Measurements from ENCODE around the gene CPLX3.
A peak's percentile ranks its signal among the peaks of the same experiment; 100 is the strongest.

The CPLX3 gene

DNA sequence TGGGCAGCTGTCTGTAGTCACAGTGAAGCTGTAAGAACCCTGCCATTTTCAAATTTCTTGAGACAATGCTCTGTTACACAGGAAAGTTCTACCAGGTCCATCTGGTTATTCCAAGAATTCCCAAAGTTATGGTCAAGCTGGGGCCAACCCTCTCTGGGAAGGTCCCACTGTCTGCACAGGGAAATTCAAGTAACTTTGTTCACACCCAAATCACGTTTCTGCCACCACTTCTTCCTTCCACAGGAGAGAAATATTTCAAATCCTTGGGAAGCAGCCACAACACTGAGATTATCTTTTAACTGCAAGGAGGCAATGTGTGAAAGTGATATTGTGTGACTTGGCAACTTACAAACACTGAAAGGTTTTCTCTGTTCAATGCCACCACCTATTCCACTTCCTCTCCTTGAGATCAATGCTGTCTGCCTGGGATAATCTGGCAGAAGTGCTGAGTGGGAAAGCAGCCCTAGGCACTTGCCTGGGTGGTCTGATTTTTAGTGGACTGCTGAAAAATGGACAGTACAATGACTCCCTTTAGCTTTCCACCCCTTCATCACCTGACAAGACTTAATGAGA, 41.1 kb downstream of the CPLX3 start:
- Histone ChIP-seq H3K9ac (ENCODE audit: low read depth, low read length) (no peak overlapping the region), H3K27me3 (ENCODE audit: control insufficient read depth, insufficient read depth, low read length) (no peaks in the 10 kb centered on the region), H3K9me3 (ENCODE audit: control insufficient read depth, insufficient read depth, low read length) (no peaks in the 10 kb centered on the region), H3K36me3 (ENCODE audit: control insufficient read depth, insufficient read depth, low read length) (peaks cover 15% of the 10 kb centered on the region), H3K4me1 (ENCODE audit: control insufficient read depth, insufficient read depth, low read length) (no peaks in the 10 kb centered on the region), H3K27ac (ENCODE audit: low read depth, low read length) (no peak overlapping the region), H3K4me3 (ENCODE audit: low read depth, low read length) (no peak overlapping the region)

DNA sequence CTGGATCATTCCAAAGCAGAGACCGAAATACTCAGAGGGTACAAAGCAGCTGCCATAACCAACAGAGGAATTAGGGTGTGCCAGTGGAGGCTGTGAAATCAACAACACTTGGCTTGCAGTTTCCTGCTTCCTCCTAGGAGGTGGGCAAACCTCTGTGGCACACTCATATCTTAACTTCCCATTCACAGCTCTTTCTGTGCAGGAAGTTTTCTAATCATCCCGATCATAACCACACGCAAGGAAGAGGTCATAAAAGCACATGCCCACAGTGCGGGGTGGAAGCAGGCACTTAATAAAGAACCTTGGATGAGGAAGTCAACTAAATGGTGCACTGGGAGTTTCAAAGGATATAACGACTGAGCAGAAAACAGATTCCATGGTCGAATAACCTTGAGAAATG, 41.6 kb downstream of the CPLX3 start:
- H3K27ac ChIP-seq (ENCODE audit: low read depth, low read length) = no peak overlapping the region
- H3K36me3 ChIP-seq (ENCODE audit: control insufficient read depth, insufficient read depth, low read length) = peaks cover 15% of the 10 kb centered on the region
- H3K9ac ChIP-seq (ENCODE audit: low read depth, low read length) = no peak overlapping the region
- H3K4me3 ChIP-seq (ENCODE audit: low read depth, low read length) = no peak overlapping the region
- no peaks in the 10 kb centered on the region for H3K27me3 ChIP-seq (ENCODE audit: control insufficient read depth, insufficient read depth, low read length)
- no peaks in the 10 kb centered on the region for H3K9me3 ChIP-seq (ENCODE audit: control insufficient read depth, insufficient read depth, low read length)
- no peaks in the 10 kb centered on the region for H3K4me1 ChIP-seq (ENCODE audit: control insufficient read depth, insufficient read depth, low read length)

- Histone ChIP-seq H3K36me3 (ENCODE audit: control insufficient read depth, insufficient read depth, low read length) (peaks cover 15% of the 10 kb centered on the region), H3K9ac (ENCODE audit: low read depth, low read length) (no peak overlapping the region), H3K27me3 (ENCODE audit: control insufficient read depth, insufficient read depth, low read length) (no peaks in the 10 kb centered on the region), H3K4me1 (ENCODE audit: control insufficient read depth, insufficient read depth, low read length) (no peaks in the 10 kb centered on the region), H3K27ac (ENCODE audit: low read depth, low read length) (no peak overlapping the region), H3K4me3 (ENCODE audit: low read depth, low read length) (no peak overlapping the region), H3K9me3 (ENCODE audit: control insufficient read depth, insufficient read depth, low read length) (no peaks in the 10 kb centered on the region)
Measured at GRCh38 chr15:74869372-74869725, 42.9 kb downstream of the CPLX3 start.

- Histone ChIP-seq H3K9me3 (ENCODE audit: control insufficient read depth, insufficient read depth, low read length) (no peaks in the 10 kb centered on the region), H3K4me1 (ENCODE audit: control insufficient read depth, insufficient read depth, low read length) (no peaks in the 10 kb centered on the region), H3K36me3 (ENCODE audit: control insufficient read depth, insufficient read depth, low read length) (peaks cover 15% of the 10 kb centered on the region), H3K4me3 (ENCODE audit: low read depth, low read length) (no peak overlapping the region), H3K9ac (ENCODE audit: low read depth, low read length) (no peak overlapping the region), H3K27ac (ENCODE audit: low read depth, low read length) (no peak overlapping the region), H3K27me3 (ENCODE audit: control insufficient read depth, insufficient read depth, low read length) (no peaks in the 10 kb centered on the region)
Measured at GRCh38 chr15:74869726-74870407, 43.4 kb downstream of the CPLX3 start.

DNA sequence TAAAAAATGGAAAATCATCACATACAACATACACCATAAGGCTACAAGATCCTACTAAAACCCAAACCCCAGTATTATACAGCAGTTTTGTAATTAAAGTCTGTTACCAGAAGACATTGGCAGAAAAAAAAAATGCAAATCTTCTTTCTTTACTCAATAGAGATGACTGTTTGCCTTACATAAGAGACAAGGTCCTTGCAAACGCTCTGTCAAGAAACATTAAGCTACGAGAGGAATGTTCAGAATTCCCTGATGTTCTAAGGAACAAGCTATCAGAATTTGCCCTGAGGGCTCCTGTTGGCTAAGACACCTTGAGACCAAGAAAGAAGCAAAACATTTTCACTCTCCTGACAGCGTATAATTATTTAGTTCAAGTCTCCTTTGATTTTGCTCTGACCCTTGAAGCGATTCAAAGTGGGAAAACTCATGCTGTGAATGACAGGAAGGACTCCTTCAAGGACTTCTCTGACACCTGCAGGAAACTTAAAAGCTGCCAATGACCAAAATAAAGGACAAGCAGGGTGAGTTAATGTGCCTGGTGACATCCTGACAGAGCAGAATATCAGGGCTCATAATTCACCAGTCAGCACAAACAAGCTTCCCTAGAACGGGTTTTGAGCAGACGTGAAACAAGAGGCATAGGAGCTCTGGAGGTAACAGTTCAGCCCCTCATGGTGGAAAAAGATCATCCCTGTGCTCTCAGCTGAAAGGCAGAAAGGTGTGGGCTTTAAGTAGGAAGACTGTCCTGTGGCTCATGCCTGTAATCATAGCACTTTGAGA, 44.2 kb downstream of the CPLX3 start:
- H3K27ac ChIP-seq (ENCODE audit: low read depth, low read length) = peak overlapping the region; percentile 23
- H3K4me1 ChIP-seq (ENCODE audit: control insufficient read depth, insufficient read depth, low read length) = no peaks in the 10 kb centered on the region
- H3K9ac ChIP-seq (ENCODE audit: low read depth, low read length) = no peak overlapping the region

GRCh38 chr15:74872702-74873035, 46.2 kb downstream of the CPLX3 start:
- Histone ChIP-seq H3K4me1 (ENCODE audit: control insufficient read depth, insufficient read depth, low read length) (no peaks in the 10 kb centered on the region), H3K9ac (ENCODE audit: low read depth, low read length) (peak overlapping the region; percentile 95; the same call in 1 of the 2 replicates), H3K27me3 (ENCODE audit: control insufficient read depth, insufficient read depth, low read length) (no peaks in the 10 kb centered on the region), H3K27ac (ENCODE audit: low read depth, low read length) (peak overlapping the region; percentile 94), H3K9me3 (ENCODE audit: control insufficient read depth, insufficient read depth, low read length) (no peaks in the 10 kb centered on the region), H3K36me3 (ENCODE audit: control insufficient read depth, insufficient read depth, low read length) (peaks cover 7% of the 10 kb centered on the region; the same call in 1 of the 2 replicates), H3K4me3 (ENCODE audit: low read depth, low read length) (peak overlapping the region; percentile 95)

More for the DNA sequence above, 44.2 kb downstream of the CPLX3 start:
- Histone ChIP-seq H3K36me3 (ENCODE audit: control insufficient read depth, insufficient read depth, low read length) (peaks cover 15% of the 10 kb centered on the region), H3K27me3 (ENCODE audit: control insufficient read depth, insufficient read depth, low read length) (no peaks in the 10 kb centered on the region), H3K4me3 (ENCODE audit: low read depth, low read length) (no peak overlapping the region), H3K9me3 (ENCODE audit: control insufficient read depth, insufficient read depth, low read length) (no peaks in the 10 kb centered on the region)

DNA sequence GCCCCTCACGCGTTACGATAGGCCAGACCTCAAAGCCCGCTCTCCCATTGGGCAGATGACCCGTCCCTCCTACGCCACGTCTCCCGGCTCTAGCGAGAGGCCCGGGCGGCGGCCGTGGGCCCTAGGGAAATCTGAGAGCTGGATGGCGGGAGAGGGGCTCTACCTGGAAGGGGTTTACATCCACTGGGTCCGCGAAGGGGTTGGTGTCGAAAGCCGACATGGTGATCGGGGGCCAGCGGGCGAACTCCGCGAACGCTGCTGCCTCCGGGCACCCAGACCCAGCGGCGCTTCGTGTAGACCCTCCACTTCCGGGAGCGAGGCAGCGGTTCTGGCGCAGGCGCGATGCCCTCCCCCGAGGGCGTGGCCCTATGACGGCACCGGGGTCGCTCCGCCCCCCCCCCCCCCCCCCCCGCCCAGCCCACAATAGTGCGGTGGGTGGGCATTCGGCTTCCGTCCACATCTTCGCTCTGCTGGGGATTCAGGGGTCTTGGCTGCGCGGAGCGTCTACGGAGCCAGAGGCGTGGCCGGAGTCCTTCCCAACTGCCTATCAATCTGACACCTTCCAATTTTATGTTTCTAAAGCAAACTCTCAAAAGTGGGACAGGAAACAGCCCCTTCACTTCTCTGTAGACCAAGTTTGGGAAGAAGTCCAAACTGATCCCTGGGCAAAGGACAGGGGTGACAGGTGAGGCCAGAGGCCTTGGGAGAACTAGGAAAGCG, 46.8 kb downstream of the CPLX3 start, which contains the start of gene SCAMP2:
Gene SCAMP2, minus strand, starts transcription at position 330 of the 720 bp plus-strand sequence. Its CDS starts 110 bp downstream, at position 220.
- Histone ChIP-seq H3K36me3 (ENCODE audit: control insufficient read depth, insufficient read depth, low read length) (peaks cover 2% of the 10 kb centered on the region; the same call in 1 of the 2 replicates), H3K4me3 (ENCODE audit: low read depth, low read length) (peak within 1 kb of the TSS; percentile 95), H3K9me3 (ENCODE audit: control insufficient read depth, insufficient read depth, low read length) (no peaks in the 10 kb centered on the region), H3K27ac (ENCODE audit: low read depth, low read length) (peak within 1 kb of the TSS; percentile 94), H3K27me3 (ENCODE audit: control insufficient read depth, insufficient read depth, low read length) (no peaks in the 10 kb centered on the region), H3K4me1 (ENCODE audit: control insufficient read depth, insufficient read depth, low read length) (no peaks in the 10 kb centered on the region), H3K9ac (ENCODE audit: low read depth, low read length) (peak within 1 kb of the TSS; percentile 95)

- Histone ChIP-seq H3K27me3 (ENCODE audit: control insufficient read depth, insufficient read depth, low read length) (no peaks in the 10 kb centered on the region), H3K4me3 (ENCODE audit: low read depth, low read length) (peak overlapping the region; percentile 95), H3K9me3 (ENCODE audit: control insufficient read depth, insufficient read depth, low read length) (no peaks in the 10 kb centered on the region), H3K9ac (ENCODE audit: low read depth, low read length) (no peak overlapping the region), H3K4me1 (ENCODE audit: control insufficient read depth, insufficient read depth, low read length) (no peaks in the 10 kb centered on the region), H3K36me3 (ENCODE audit: control insufficient read depth, insufficient read depth, low read length) (no peaks in the 10 kb centered on the region; the same call in 1 of the 2 replicates), H3K27ac (ENCODE audit: low read depth, low read length) (peak overlapping the region; percentile 56)
Measured at GRCh38 chr15:74873756-74874424, 47.5 kb downstream of the CPLX3 start.

DNA sequence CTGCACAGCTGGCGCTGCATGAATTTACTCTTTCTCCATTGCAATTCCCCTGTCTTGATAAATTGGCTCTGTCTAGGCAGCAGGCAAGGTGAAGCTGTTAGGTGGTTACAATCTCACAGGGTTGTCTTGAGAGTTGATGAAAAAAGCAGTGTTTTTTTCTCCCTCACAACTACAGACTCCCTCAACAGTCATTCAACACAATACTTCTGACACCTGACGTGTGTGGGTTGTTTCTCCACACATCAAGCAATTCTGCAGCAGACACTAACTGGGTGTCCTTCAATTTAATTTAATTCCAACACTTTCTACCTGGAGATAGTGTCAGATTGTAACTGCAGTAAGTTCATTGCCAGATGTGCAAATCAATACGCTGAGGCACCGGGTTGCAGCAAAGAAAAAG, 51.8 kb downstream of the CPLX3 start:
- H3K9ac ChIP-seq (ENCODE audit: low read depth, low read length) = no peak overlapping the region

More for the DNA sequence above, 51.8 kb downstream of the CPLX3 start:
- Histone ChIP-seq H3K36me3 (ENCODE audit: control insufficient read depth, insufficient read depth, low read length) (no peaks in the 10 kb centered on the region), H3K4me1 (ENCODE audit: control insufficient read depth, insufficient read depth, low read length) (no peaks in the 10 kb centered on the region), H3K27ac (ENCODE audit: low read depth, low read length) (no peak overlapping the region), H3K27me3 (ENCODE audit: control insufficient read depth, insufficient read depth, low read length) (no peaks in the 10 kb centered on the region), H3K9me3 (ENCODE audit: control insufficient read depth, insufficient read depth, low read length) (peaks cover 6% of the 10 kb centered on the region), H3K4me3 (ENCODE audit: low read depth, low read length) (no peak overlapping the region)
